ENCODE measurements around the gene KLHL29.

KLHL29 gene

DNA sequence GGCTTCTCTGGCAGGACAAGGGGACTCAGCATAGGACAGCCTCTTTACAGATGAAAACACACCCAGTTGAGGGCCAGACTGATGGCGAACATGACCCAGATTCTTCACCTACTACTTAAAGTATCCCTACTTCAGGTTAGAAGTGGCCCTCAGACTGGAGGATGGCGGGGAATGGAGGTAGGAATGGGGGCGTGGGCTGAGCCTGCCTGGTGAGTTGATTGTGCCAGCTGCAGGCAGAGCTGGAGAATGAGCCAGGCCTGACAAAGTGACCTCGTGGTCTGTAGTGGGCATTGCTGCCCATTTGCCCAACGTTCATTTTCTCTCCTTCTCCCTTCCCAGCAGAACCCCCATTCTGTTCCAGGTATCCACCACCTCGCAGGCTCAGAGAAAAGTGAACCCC, 186.1 kb downstream of the KLHL29 start:
- no peak for DNase-seq (ENCODE audit: low read depth)

DNA sequence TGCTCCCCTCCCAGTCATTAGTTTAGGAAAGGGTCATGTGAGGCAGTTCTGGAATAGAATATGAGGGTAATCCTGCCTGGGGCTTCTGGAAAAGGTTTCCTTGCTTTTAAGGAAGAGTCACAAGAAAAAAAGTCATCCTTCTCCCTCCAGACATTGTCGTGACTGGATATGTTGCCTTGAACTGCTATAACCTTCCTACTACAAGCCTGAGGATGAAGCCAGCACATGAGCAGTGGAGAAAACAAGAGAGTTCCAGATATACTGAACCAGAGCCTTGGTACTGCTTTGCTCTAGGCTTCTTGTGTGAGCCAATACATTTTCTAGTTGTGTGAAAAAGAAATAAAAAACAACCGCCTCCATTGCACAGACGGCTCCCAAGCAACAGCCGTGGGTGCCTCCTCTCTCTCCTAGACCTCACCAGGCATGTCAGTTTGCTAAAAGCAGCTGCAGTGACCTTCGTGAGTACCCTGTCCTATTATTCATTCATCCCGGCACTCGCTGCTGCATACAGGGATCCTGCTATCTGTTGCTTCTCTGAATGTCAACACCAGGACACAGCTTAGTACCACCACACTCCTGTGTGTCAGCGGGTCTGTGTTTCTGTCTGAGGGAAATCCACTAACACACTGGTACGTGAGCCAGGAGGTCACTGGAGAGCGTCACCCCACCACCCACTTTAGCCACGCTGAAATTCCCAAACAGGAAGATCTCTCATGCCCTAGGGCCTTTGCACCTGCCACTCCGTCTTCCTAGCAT, 186.7 kb downstream of the KLHL29 start:
- DNase-seq (ENCODE audit: low read depth) = no peak

DNA sequence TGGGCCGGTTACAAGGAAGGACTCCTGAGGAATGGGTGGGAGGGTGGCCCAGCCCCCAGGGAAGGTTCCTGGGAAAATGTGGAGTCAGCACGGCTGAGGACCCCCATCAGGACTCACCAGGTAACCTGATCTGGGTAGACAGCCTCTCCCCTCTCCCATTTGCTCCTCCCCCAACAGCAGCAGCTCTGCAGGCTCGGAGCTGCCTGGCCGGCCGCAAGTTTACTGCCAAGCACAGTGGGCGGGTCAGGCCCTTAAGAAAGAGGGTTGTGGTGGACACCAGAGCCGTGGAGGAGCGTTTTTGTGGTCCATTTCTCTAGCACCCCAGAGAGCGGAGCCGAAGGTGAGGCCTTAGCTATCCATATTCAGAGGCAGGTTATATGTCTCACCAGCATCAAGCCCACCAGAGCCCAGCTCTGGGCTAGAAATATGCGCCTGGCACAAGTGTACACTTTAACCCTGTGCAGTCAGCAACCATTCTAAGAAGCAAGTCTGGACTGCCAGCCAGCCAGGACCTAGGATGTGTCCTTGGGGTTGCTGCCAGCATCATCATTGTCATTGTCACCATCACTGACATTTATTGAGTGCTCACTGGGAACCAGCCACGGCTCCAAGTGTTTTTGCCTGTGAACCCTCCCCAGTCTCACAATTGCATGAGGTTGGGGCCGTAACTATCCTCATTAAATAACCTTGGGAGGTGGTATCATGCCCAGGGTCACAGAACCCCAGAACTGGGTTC, 190.1 kb downstream of the KLHL29 start:
- no peak for DNase-seq (ENCODE audit: low read depth)

DNA sequence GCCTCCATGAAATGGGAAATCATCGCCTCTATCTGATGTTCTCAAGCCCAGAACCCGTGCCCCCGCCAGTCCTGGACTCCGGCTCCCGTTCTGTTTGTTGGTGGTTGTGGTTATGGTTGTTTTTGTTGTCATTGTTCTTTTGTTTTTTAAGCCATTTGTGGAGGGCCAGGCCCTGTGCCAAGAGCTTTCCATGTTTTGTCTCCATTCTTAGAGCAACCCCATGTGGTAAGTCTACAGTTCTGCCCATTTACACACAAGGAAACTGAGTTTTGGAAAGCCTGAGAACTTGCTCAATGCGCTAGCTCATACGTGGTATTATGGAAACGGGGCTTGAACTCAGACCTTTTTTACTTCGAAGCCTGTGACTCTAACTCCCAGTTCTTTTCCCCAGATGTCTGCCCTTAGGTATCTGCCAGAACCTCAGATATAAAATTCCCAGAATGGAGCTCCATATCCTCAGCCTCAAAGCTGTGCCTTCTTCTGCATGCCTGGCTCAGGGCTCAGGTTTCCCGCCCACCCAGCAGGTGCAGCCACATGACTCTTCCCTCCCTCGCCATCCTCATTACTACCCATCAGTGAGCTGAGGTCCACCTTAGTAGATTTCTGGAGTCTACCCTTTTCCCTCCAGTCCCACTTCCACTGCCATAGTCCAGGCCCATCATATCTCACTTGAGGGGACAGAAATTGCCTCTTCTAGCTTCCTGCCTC, 194.1 kb downstream of the KLHL29 start:
- no peak for DNase-seq (ENCODE audit: low read depth)

DNA sequence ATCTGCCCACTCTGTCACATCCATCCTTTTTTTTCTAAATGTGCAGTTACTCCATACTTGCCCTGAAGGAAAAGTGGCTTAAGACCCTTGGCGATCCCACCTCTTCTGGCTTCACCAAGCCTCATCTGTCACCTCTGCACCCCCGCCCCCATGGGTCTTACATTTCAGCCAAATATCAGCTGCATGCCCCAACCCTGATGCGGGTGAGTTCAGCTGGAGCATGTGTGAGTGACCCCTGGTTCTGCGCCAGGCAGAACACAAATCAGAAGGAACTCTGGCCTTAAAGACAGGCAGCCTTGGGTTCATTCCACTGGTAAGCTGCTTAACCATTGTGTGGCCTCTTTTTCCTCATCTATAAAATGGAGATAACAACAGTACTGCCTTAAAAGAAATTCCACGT, 194.7 kb downstream of the KLHL29 start:
- no peak for DNase-seq (ENCODE audit: low read depth)

DNA sequence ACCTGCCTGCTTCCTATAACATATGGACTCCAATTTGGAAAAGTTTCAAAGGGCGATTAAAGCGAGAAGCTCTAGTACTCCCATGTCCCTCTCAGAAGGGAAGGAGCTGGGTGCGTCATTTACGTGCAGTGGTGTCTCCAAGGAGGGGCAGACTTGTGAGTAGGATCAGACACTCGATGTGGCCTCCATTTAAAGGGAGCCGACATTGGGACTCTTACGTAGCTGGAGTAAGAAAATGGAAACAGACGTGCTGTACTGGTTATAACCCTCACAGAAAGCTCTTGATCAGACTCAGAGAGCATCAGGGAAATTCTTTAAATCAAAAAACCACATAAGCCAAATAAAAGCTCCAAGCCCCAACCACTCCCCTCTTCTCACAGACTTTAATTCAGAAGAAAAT, 198.5 kb downstream of the KLHL29 start:
- no peak for DNase-seq (ENCODE audit: low read depth)

DNA sequence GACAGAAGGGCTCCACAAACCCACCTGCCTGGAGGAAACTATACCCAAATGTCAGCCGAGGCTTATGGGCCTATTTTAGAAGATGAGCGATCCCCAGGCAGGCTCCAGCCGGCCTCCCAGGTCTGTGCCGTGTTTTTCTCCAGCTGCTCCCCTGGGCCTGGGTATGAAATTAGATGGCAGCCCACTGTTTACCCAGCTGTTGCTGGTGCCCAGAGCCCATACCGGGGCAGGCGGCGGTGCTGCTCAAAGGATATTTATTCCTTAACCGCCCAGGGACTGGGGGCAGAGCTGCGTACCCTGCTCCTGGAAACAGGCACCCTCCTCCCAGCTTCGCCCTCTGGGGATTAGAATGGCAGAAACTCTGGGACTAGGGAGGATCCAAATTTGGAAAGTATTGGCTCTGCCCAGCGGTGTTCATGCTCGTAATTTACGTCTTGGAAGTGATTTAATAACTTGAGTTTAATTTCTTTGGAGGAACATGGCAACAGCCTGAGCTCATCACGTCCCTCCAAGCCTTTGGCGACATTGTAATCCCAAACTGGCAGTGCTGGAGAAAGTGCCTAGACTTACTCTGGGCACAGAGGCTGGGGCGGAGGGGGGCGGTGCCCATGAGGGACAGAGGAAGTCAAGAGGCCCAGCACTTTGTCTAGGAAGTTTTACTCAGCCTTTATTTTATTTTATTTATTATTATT, 199.2 kb downstream of the KLHL29 start:
- DNase-seq (ENCODE audit: low read depth) = no peak

DNA sequence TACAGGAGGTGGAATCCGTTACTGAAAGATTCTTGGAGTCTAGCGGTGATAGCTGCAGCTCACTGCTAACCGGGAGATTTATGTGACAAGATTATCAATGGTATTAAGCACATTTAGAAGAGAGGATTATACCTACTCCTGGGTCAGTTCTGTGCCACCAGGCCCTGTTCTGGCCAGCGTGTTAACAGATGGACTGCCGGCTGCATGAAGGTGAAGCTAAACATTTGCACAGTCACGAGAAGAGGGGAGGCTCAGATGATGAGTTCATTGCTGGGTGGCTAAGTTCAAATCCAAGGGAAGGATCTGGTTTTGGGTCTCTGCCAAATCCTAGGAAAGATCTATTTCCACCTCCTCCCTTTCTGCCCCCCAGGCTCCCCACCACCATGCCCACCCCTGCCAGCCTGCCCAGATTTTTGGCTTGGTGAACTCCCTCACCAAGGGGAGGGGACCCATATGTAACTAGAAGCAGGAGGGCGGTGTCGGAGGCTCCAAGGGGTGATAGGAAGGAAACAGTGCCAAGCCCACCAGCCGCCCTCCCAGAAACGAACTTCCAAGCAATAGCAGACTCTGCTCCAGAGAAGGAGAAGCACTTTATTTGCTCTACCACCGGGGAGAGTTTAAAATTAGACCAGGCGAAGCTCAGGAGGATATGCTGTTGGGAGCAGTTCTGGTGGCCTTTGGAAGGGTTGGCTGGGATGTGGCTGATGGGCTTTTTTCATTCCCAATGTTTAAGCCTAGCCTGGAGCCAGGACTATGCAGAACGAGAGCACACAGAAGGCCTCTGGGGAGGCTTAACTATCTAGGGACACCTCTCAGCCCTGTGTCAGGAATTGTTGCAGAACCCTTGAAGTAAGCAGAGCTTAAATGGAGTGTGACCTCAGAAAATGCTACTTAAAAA, 200.5 kb downstream of the KLHL29 start:
- DNase-seq (ENCODE audit: low read depth) = no peak

DNA sequence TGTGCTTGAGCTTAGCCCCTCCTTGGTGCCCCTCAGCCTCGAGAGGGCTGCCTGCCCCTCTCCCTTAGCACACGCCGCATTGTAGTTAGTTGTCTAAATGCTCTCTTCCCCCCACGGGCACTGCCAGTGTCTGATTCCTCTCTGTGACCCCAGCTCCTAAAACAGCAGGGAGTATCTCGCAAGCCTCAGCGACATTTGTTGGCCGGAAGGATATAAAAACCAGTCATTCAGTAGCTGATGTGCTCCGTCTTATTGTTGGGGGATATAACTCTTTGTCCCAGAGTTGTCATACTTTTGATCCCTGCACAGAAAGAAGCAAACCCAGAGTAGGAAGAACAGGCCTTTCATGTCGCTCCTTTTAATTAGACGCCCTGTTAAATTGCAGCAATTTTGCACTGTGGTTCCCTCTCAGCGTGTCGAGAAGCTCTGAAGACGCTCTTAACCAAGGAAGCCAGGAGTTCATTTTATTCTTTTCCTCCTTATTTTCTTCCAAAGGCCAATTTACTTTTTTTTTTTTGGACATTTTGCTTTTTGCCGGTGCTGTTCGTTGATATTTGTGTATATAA, 201.8 kb downstream of the KLHL29 start:
- DNase-seq (ENCODE audit: low read depth) = no peak

DNA sequence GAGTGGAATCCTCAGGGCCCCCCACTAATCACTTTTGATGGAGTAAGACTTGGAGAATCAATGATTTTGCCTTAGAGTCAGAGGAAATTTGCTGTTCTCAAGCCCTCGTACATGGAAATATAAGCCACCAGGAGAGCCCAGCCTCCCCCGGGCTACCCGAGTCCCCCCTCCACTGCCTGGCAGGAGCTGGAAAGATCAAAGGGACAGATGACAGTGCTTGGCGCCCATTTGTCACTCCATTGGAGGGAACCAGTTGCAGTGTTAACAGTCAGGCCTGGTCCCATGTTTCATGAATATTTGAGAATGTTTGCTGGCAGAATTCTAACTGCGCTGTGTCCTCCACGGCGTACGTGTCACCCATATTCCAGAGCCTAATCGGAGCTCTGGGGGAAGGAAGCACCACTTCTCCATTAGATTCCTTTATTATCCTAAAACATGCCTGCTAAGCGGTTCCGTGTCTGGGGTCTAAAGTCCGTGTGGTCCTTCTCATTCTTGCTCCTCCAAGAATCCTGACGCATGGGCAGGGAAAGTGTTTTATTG, 202.4 kb downstream of the KLHL29 start:
- DNase-seq (ENCODE audit: low read depth) = no peak

DNA sequence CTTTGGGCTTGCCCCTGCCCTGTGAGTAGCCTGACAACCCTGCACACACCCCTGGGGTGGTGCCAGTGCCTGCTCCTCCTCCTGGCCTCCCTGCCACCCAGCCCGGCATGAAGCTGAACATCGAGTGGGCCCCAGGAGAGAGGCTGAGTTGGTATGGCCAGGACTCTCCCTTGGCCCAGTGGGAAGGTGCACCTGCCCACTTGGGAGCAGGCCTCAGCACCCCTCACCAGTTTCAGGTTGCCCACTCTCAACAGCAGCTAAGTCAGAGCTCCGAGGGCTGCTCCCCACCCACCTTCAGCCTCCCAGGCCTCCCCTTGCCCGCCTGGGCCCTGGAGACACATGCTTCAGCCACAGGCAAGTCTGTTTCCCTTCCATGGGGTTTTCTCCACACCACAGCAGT, 203.1 kb downstream of the KLHL29 start:
- DNase-seq (ENCODE audit: low read depth) = no peak

DNA sequence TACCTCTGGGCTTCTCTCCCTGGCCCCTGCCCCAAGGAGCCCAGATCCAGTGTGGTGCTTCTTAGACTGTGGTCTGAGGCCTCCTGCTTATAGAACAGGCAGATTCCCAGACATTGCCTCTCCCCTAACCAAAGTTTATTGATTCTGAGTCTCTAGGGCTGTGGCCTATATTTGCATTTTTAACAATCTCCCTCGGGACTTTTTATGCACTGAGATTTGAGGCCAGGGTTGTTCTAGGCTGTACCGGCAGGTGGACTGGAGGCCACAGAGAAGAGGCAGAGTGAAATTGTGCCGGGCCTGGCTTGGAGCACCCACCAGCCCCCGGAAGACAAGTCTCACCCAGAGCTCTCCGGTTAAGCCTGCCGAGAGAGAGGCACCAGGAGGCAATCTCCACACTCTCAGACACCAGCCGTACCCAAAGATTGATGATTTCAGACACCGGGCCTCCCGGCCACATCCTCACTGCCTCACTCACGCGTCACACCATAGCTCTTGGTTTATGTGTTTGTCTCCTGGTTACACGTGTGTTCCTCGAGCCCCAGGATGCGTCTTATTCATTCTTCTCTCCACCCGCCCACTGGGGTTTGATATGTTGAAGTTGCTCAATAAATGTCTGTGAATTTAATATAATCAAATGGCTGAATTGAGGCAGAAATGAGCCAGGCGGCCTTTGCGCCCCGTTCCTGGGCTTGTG, 203.7 kb downstream of the KLHL29 start:
- no peak for DNase-seq (ENCODE audit: low read depth)

DNA sequence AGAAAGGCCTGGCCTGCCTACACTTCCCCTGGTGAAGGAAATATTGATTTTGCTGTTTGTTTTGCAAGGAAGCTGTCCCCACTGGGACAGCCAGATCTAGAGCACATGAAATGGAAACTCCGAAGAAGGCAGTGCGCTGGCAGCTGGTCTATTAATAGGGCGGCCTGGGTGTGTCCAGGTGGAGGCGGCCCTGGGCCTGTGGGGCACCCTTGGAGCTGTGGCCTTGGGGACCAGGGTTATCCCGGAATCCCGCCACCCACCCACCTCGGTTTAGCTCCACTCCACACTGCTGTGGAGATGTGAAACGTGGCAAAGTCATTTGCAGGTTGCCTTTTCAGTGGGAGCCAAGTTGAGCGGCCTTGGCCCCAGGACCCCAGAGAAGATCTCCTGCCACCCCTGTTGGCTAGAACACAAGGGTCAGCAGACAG, 204.3 kb downstream of the KLHL29 start:
- DNase-seq (ENCODE audit: low read depth) = no peak

DNA sequence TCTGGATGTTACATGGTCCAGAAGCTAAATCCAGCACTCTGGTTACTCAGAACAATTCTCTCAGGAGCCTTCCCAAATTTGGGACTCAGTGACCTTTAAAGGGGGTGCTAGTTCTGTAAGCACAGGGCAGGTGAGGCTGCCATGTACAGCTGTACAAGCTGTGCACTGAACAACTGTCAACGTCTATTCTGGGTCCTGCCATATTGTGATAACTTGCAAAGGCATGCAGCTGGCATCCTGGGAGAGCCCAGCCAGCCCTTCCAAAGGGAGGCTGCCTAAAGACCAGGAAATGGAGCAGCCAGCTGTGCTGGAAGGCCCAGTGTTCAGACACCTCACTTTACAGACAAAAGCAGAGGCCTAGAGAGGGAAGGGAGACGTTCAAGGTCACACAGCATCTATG, 204.8 kb downstream of the KLHL29 start:
- no peak for DNase-seq (ENCODE audit: low read depth)

DNA sequence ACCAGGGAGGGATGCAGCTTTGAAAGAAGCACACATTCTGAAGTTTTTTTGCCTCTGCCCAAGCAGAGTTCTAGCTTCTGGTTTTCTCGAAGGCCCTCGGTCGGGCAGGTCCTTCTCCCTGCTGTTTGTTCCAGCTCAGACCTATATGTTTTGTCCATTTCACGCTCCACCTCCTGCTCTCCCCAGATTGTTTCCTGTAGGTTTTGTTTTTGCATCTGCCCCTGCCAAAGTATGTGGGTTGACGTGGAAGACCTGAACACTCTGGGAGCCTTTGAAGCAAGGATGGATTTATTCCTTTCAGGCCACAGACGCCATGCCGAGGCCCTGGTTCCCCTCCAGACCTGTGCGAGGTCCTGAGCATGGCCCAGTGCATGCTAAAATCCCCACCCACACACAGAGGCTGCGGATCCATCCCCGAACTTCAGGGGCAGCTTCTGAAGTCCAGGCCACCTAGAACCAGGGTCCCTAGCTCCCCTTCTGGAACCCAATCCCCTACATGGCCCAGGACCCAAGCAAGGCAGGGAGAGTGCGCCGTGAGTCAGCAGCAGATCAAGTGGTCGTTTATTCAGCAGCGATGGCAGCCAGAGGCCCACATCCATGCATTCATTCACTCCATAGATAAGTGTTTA, 205.4 kb downstream of the KLHL29 start:
- DNase-seq (ENCODE audit: low read depth) = no peak

DNA sequence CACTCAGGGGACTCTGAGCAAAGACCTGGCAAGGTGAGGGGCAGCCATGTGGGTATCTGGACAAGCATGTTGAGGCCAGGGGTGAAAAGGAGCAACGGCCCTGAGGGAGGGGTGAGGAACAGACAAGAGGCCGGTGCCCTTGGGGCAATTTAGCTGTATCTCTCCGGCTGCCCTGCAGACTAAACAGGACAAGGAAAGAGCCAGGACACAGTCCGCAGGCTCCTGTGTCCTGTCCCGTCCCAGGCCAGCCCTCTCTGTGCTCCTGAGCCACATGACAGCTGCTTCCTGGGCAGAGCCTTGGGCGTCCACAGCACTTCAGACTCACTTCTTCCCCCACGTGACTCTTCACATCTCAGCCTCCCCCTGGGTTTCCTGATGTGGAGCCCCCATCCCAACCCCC, 206.1 kb downstream of the KLHL29 start:
- DNase-seq (ENCODE audit: low read depth) = no peak

DNA sequence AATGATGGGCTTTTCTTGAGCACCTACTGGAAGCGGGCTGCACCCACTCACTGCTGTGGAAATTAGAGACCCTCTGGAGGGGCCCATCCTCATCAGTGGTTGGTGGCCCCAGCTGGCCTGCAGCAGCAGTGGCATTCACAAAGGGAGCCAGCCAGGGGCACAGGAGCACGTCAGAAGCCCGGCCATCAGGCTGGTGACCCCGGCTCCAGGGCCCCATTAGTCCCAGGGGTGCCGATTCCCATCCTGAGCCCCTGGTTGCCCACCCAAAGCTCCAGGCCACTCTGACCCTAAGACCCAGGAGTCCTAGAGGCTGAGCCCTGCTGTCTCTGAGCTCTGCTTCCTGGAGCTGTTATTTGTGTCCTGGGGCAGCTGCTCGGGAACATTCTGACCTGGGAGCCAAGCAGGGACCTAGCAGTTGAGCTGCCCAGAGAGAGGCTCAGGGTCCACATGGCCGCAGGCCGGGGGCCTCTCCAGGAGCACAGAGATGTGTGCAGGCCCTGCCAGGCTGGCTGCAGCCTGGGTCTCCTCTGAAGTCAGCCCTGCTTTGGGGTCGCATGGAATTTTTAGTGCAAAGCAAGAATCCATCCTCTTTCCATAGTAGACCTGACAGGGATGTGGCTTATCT, 207.2 kb downstream of the KLHL29 start:
- no peak for DNase-seq (ENCODE audit: low read depth)

DNA sequence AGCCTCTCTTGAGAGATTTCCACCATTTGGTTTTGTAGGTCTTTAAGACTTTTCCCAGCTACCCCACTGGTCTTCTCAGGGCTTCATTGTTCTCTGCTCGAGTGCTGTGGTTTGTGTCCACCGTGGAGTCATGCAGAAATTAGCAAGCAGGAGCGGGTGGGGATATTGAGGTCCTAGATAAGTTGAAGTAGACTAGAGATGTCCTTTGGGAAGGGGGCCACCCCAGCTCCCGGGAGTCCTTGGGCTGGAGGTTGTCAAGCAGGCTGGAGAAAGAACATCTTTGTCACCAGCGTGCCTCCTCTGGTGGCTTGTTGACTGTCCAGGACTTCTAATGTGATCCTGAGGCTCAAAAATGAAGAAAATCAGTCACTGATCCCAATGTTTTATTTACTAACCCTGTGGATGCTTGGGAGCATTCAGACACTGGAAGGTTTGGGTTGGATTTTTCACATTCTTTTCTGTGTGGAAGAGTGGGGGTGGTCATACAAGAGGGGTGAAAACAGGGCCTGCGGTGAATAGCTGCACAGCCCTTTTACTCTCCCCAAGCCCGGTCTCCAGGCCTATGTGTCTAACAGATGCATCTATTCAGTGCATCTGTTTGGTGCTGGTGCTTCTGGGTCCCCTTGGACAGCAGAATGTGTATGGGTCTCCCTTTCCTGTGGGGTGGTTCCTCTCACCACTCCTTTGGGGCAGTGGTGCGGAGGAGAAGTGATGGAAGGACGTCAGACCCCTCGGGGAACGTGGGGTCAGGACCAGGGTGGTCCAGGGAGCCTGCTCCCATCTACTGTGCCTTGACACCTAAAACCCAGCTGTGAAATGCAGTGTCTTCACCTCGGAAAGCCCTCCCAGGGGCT, 208.1 kb downstream of the KLHL29 start:
- DNase-seq (ENCODE audit: low read depth) = no peak

Data from stimulated activated CD8-positive, alpha-beta memory T cell treated with anti-CD3 and anti-CD28 coated beads, Interleukin-12 subunit alpha, Interleukin-12 subunit beta, amount 100 ng/mL, for 4 hours (primary cell).